Spinal cord (tissue), 10 donors: ENCODE data around the gene CMIP. TPM values are rescaled to one million over a fixed set of nuclear protein-coding genes. Genes with fewer than 3 reads are reported as not detected.

ENCODE experiments used
- DNase-seq, 6 donors: peaks; one replicate each; pipeline versions ENCODE4 v3.0.0 to v3.0.0-alpha.2; 2013 to 2015; ENCODE audit warnings: low spot score in 6 of 6, low read depth in 4 of 6
- H3K27ac ChIP-seq: one replicate; pipeline ENCODE4 v1.5.1; 2013; ENCODE audit warnings: low read depth, low read length, control low read depth
- H3K27me3 ChIP-seq: one replicate; pipeline ENCODE4 v1.6.1; 2013; ENCODE audit warnings: low read length; ENCODE audit not compliant: control insufficient read depth, insufficient read depth
- H3K36me3 ChIP-seq: one replicate; pipeline ENCODE4 v1.6.1; 2013; ENCODE audit warnings: low read length; ENCODE audit not compliant: control insufficient read depth, insufficient read depth
- H3K4me1 ChIP-seq: one replicate; pipeline ENCODE4 v1.6.1; 2013; ENCODE audit warnings: low read length; ENCODE audit not compliant: control insufficient read depth, insufficient read depth
- H3K4me3 ChIP-seq: one replicate; pipeline ENCODE4 v1.5.1; 2013; ENCODE audit warnings: low read depth, low read length, control low read depth
- H3K9me3 ChIP-seq: one replicate; pipeline ENCODE4 v1.6.1; 2013; ENCODE audit warnings: low read length; ENCODE audit not compliant: control insufficient read depth, insufficient read depth
- WGBS: methylation state at CpG from one replicate; pipeline ENCODE4 v1.1.5; 2013; ENCODE audit warnings: missing lambda C conversion rate; ENCODE audit not compliant: insufficient coverage; 5-methylcytosine and 5-hydroxymethylcytosine counted together
- polyA plus RNA-seq, 2 donors: library from polyadenylated mRNA; unstranded; fragments of 120-200 nt; gene quantifications; one replicate each; pipeline ENCODE4 v1.2.1, GENCODE V29; 2013; ENCODE audit not compliant: insufficient read length in 2 of 2
- total RNA-seq, 2 donors: library from RNA; depleted of rRNA in 1 of 2; stranded (reverse); fragments of 120-200 nt in 1 of 2; fragments of >200 nt in 1 of 2; gene quantifications; one replicate each; pipeline versions ENCODE4 v1.2.3 to v1.2.4, GENCODE V29; 2013 to 2014
- donor health status: healthy.

The CMIP gene
- total and polyA plus RNA-seq, 4 donors, result 20.6 to 151 (median 100) TPM

DNA sequence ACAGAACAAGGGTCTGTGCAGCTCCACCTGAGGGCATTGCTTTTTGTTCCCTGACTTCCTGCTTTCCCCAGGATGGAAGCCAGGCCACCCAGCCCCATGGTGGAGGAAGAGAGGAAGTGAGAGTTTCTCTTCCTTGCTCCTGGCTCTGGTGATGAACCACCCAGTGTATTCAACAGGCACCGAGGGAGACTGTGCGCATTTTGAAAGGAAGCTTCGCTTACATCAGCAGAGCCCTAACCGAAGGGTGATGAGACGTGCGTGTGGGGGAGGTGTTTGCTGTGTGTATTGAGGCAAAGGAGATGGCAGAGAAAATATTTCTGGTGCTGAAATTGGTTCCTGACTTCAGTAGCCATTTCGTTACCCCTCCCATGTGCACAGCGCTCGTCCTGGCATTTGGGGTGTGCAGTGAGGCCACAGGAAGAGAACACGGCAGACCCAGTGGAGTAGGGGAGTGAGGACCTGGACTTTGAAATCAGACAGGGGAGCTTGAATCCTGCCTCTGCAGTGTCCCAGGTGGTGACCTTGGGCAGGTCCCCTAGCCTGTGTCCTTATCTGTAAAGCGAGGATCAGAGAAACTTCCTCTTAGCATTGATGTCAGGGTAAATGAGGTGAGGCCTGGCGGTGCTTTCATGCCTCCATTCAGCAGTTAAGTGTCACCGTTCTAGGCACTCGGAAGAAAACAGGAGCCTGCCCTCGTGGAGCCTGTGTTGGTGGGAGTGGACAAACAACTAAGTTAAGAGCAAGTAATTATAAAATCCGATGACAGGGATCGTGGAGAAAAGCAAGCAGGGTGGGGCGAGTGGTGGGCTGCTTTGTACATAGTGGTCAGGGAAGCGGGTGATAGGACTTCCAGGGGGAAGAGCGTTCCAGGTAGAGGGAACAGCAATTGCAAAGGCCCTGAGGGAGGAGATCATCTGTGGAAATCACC is 7.4 kb downstream of the CMIP start:
- no peaks in the 10 kb centered on the region for H3K27me3 ChIP-seq
- no peaks in the 10 kb centered on the region for H3K9me3 ChIP-seq
- no peak overlapping the region for H3K27ac ChIP-seq
- DNase-seq, result no peak
- H3K4me1 ChIP-seq, result peaks cover 53% of the 10 kb centered on the region
- H3K36me3 ChIP-seq, result peaks cover 20% of the 10 kb centered on the region
- 69% methylated on average over 19 of the region's 20 CpGs for WGBS
- no peak overlapping the region for H3K4me3 ChIP-seq

DNA sequence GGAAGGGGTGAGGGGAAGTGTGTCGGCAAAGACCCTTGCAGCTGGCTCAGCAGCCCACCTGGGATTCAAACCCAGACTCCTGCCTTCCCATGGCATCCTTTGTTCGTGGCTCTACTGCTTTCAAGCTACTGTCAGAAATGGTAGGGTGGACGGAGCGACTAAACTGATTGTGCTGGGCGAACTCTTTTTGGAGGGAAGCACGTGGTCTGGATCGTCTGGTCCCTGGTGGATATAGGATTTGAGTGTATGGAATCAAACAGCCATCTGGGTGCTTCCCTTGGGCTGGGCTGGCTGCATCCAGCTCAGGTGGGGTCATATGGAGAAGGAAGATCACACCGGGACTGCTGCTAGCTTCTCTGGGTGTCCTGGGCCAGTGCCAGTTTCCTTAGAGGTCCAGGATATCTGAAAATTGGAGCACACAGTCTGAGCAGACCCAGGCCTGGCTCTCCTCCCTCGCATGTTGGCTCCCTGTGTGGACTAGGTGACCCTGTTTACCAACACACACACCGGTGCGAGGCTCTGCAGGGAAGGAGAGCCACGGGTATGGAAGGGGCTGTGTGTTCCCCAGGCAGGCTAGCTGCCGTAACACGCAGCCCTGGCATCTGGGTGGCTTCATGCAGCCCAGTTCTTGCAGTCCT is 8.6 kb downstream of the CMIP start:
- DNase-seq, result no peak
- H3K27me3 ChIP-seq, result no peaks in the 10 kb centered on the region
- no peak overlapping the region for H3K4me3 ChIP-seq
- peaks cover 48% of the 10 kb centered on the region for H3K4me1 ChIP-seq
- 70% methylated on average over 13 of the region's 14 CpGs for WGBS
- peaks cover 29% of the 10 kb centered on the region for H3K36me3 ChIP-seq
- H3K9me3 ChIP-seq, result no peaks in the 10 kb centered on the region
- no peak overlapping the region for H3K27ac ChIP-seq

DNA sequence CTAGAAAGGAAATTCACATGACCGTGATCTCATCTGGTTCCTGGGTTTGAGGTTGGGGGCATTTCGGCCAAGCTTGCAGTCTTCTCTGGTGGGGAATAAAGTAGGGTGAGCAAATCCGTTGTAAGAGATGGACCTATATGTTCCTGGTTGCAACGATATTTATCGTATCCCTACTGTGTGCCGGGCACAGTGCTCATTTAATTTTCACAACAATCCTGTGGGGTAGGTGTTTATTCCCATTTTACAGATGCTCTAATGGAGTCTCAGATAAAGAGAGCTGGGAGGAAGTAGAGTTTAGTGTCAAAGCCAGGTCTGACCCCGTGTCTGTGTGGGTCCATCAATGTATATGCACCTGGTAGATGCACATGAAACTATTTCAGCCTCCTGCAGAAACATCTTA is 9.4 kb downstream of the CMIP start:
- Histone ChIP-seq H3K36me3 (peaks cover 36% of the 10 kb centered on the region), H3K27ac (no peak overlapping the region), H3K4me1 (peaks cover 41% of the 10 kb centered on the region), H3K9me3 (no peaks in the 10 kb centered on the region), H3K4me3 (no peak overlapping the region), H3K27me3 (no peaks in the 10 kb centered on the region)
- 96% methylated on average over 4 of the region's 7 CpGs for WGBS
- DNase-seq, result no peak

DNA sequence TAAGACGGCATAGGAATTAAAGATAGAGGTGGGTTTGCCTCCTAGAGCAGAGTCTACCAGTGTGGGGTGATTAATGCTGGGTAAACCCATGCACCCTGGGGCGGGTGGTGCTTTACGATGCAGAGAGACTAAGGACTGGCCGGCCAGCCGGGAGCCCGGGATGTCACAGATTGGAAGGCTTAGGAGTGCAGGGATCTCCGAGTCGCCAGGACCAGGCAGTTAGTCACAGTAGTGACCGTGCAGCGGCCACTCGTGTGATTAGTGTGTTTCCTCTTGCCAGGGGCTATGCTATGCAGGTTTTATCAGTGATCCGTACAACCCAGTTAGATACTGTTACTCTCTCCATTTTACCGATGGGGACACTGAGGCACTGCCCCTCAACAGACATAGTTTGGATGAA is 10.4 kb downstream of the CMIP start:
- no peak for DNase-seq
- no peaks in the 10 kb centered on the region for H3K9me3 ChIP-seq
- no peaks in the 10 kb centered on the region for H3K27me3 ChIP-seq
- WGBS, result 85% methylated on average over 7 of the region's 13 CpGs
- no peak overlapping the region for H3K27ac ChIP-seq
- H3K36me3 ChIP-seq, result peaks cover 39% of the 10 kb centered on the region
- H3K4me1 ChIP-seq, result peaks cover 42% of the 10 kb centered on the region
- no peak overlapping the region for H3K4me3 ChIP-seq

DNA sequence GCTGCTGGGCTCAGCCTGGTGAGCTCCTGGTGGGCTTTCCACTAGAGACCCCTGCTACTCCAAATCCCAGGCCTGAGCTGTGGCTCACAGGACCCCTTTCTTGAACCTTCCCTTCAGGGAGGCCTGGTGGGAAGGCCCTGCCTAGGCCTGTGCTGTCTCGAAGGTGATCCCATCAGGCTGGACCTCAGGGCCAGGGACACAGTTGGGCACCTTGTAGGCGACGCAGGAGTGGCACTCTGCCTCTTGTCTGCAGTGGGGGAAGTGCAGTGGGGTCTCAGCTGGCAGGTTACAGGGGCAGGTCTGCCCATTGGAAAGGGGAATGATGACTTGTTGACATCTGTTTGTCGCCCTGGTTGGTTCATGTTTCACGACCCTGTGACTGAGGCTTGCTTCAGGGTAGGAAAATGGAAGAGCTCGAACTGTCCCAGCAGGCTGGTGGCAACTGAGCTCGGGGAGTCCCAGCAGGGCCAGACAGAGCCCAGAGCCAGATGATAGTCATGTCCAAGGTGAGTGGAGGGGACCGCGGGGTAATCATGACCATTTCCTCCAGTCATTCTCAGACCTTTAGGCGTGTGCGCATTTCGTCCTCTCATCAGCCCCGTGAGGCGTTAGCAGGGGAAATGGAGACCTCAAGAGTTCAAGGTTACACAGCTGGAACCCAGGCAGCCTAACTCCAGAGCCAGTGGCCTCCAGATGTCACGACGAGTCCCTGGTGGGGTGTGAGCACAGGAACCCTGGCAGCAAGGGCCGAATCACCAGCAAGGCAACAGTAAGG is 11.3 kb downstream of the CMIP start:
- DNase-seq, result no peak
- Histone ChIP-seq H3K4me3 (no peak overlapping the region), H3K9me3 (no peaks in the 10 kb centered on the region), H3K27me3 (no peaks in the 10 kb centered on the region), H3K36me3 (peaks cover 39% of the 10 kb centered on the region), H3K27ac (no peak overlapping the region), H3K4me1 (peaks cover 45% of the 10 kb centered on the region)
- WGBS, result 86% methylated on average over 16 of the region's 17 CpGs

DNA sequence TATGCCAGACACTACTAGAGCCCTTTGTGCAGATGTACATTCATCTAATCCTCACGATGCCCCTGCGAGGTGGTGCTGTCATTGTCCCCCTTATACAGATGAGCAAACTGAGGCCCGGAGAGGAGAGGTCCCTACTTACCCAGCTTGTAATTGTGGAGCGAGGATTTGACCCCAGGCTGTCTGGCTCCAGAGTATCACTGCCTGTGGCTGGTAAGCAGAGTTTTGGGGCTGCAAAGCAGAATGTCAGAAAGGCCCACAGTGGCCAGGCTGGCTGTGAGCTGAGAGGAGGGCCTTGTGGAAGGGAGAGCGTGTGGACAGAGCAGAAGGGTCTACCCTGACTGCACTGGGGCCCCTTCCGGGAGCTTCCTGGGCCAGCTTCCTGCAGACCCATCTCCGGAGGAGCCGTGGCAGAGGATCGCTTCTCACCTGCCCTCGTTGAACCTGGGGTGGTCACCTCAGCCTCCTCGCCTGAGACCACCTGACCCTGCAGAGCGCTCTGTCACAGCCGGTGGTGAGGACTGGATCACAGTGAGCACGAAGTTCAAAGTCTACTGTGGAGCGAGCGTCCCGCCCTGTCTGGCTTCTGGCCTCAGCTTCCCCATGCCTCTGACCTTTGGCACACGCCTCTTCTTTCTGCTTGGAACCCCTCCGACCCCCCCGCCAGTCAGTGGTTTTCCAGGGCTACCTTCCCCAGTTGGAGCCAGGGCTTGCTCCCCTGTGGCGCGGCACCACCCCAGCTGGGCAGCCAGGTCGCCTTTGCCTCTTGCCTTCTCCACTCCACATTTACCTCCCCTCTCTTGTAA is 12.1 kb downstream of the CMIP start:
- DNase-seq, result no peak
- H3K4me3 ChIP-seq, result no peak overlapping the region
- peaks cover 39% of the 10 kb centered on the region for H3K36me3 ChIP-seq
- H3K4me1 ChIP-seq, result peaks cover 41% of the 10 kb centered on the region
- 83% methylated on average over 20 of the region's 23 CpGs for WGBS
- H3K27me3 ChIP-seq, result no peaks in the 10 kb centered on the region
- no peaks in the 10 kb centered on the region for H3K9me3 ChIP-seq
- H3K27ac ChIP-seq, result no peak overlapping the region

DNA sequence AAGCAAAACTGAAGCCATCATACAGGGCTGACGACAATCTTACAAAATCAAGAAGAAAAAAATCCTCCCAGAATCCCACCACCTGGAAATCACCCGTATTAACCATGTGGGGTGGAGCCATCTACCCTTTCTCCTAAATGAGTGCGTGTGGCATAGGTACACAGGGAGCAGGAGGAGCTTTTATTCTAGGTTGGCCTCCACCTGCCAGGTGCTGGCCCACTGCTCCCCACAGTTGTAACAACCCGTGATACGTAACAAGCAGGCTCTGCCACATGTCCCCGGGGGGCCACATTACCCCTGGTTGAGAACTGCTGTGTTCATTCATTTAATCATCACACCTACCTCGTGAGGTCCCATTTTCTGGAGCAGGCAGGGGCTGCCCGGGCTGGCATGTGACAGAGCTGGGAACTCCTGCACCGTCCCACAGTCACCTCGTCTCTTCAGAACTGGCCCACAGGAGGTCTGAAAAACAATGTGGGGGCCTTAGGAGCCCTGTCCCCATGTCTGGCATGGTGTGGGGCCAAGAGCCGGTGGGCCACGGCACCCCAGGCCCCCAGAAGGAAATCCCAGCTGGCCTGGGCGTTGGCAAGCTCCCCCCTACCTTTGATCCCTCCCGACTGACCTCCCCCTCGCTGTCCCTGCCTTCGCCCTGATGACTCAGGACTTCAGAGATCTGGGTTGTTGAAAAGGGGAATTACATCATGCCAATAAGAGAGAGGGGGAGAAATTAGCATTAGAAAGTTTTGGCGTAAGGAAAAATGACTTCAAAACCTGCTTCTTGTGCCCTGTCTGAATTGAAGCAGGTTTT is 12.9 kb downstream of the CMIP start:
- Histone ChIP-seq H3K9me3 (no peaks in the 10 kb centered on the region), H3K36me3 (peaks cover 39% of the 10 kb centered on the region), H3K4me3 (no peak overlapping the region), H3K27ac (no peak overlapping the region), H3K4me1 (peaks cover 34% of the 10 kb centered on the region), H3K27me3 (no peaks in the 10 kb centered on the region)
- 52% methylated on average over 11 of the region's 17 CpGs for whole genome bisulfite sequencing
- DNase-seq, result no peak

DNA sequence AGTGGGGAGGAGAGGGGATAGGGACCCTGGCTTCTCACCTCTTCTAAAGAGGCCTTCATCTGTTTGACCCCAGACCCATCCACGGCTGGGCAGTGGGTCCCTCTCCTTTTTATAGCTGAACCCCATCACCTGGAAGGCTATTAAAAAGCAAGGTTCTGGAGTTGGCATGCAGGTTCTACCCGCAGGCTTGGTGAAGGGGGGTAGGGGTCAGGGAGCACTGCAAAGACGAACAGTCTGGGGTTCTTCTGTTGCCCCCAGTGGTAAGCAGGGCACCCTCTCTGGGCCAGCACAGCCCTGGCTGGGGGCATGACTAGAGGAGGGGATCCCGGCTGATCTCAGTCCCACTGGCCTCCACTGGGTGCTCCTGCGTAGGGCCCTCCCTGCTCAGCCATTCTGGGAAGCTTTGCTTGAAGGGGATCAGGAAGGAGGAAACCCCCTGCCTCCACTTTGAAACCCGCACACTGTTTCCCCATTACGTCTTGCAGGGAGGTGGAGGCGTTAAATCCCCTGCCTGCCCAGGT is 13.6 kb downstream of the CMIP start:
- H3K9me3 ChIP-seq, result no peaks in the 10 kb centered on the region
- H3K27ac ChIP-seq, result no peak overlapping the region
- H3K4me1 ChIP-seq, result peaks cover 30% of the 10 kb centered on the region
- no peaks in the 10 kb centered on the region for H3K27me3 ChIP-seq
- no peak for DNase-seq
- H3K36me3 ChIP-seq, result peaks cover 39% of the 10 kb centered on the region
- 87% methylated on average over 2 of the region's 8 CpGs for WGBS
- no peak overlapping the region for H3K4me3 ChIP-seq
